NCI-H146 treated with DMSO at 0.1 percent for 48 hours (cell line): ENCODE results near the gene XRN1.

Experiments
- DNase-seq: peaks from one replicate; lab custom pipeline; 2025; ENCODE audit not compliant: unreplicated experiment; lab: John Stamatoyannopoulos, UW

XRN1 gene

DNA sequence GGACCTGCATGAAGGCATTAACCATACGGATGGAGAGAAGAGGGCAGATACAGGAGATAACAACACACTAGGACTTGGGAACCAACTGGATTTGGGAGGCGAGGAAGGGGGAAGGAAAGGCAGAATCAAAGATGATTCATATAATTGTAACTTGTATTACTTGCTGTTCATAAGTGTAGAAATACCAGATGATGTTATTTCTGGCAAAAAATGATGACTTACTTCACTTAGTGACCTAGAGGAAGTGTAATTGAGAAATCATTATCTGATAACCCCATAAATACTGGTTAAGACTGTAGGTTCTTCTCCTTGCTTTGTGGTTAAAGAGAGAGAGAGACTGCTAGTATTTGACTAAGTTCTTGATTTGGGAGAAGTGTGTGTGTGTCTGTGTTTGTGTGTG lies 172.0 kb downstream of the XRN1 start:
- no peak for DNase-seq

DNA sequence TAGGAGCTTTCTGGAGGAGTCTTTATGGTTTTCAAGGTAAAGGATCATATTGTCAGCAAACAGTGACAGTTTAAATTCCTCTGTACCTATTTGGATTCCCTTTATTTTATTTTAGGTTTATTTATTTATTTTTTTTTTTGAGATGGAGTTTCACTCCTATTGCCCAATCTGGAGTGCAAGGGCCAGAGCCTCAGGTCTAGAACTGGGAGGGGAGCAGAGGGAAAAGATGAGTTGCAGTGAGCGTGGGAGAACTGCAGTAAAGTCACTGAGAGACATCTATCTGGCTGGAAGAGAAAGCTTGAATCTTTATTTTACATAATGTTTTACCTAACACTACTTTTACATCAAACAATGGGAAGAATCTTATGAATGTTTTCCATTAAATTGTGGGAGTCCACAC lies 172.9 kb downstream of the XRN1 start:
- no peak for DNase-seq

DNA sequence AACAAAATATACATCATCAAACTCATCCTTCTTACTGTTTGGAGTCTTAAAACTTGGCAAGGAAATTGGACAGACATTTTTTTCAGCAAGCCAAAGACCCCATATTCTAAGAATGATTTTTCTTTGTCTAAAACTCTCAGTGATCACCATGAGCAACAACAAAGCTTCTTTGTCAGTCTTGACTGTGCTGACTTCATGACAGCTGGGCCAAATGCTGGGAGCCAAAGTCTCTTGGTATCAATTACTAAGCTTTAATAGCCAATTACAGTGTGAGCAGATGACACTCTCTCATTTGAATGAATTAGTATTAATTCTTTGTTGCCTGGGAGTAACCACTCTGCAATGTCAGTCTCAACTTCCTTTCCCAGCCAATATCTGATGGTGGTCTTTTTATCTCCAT lies 174.3 kb downstream of the XRN1 start:
- DNase-seq, result no peak

DNA sequence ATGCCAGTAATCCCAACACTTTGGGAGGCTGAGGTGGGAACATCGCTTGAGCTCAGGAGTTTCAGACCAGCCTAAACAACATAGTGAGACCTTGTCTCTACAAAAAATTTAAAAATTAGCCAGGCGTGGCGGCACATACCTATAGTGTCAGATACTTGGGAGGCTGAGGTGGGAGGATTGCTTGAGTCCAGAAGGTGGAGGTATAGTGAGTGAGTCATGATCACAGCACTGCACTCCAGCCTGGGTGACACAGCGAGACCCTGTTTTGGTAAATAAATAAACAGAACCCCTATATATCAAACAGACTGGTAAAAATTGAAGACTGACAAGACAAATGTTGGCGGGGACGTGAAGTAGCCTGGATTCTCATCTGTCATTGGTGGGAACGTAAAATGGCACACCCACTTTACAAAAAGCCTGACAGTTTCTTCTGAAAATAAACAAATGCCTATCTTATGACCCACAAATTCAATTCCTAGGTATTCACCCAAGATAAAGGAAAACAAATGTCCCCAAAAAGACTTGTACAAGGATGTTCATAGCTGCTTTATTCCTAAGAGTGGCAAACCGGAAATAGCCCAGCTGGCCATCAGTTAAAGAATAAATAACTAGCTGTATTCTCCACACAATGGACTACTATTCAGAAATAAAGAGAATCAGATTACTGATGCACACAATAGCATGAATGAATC lies 175.5 kb downstream of the XRN1 start:
- DNase-seq, result peak; percentile 58

DNA sequence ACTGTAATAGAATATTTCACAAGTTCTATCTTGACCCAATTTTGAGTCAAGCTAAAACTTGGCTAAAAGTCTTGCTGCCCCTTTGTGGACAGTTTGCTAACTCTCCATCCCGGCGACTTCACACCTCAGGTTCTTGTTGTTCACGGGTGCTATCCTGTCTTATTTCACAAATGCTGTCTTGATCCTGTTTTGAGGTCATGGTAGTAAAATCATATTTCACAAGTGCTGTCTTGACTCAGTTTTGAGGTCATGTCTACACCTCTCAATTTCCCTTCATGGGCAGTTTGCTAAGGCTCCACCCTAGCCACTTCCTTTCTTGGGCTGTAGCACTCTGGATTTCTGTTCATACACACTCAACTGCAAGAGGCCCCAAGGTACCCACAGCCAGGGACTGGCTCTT lies 177.4 kb downstream of the XRN1 start:
- DNase-seq, result no peak

DNA sequence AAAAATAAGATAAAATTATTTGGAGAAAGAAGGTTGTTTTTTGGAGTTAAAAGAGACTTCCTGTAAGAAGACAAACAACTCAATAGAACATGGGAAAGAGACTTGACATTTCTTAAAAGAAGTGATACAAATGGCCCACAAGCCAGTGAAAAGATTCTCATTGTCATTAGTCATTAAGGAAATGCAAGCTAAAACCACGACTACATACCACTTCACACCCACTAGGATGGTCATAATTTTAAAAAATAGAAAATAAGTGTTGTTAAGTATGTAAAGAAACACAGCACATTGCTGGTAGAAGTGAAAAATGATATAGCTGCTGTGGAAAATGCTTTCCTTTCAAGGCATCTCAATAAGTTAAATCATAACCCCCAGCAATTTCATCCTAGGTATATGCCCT lies 178.1 kb downstream of the XRN1 start:
- DNase-seq, result no peak

DNA sequence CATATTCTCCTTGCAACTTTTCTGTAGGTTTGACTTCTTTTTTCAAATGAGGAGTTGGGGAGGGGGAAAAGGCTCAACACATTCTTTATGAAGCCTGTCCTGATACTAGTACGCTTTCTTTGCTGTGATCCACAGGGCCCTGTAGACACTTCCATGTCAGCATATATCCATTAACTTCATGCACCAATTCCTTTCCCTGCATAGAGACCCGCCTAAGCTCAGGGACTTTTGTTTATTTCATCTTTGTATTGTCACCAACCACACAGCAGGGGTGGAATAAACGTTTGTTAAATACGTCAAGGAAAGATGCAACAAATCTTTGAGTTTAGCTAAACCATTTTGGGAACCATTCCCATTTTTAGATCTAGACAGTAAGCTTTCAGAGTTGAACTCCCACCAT lies 179.4 kb downstream of the XRN1 start:
- no peak for DNase-seq

DNA sequence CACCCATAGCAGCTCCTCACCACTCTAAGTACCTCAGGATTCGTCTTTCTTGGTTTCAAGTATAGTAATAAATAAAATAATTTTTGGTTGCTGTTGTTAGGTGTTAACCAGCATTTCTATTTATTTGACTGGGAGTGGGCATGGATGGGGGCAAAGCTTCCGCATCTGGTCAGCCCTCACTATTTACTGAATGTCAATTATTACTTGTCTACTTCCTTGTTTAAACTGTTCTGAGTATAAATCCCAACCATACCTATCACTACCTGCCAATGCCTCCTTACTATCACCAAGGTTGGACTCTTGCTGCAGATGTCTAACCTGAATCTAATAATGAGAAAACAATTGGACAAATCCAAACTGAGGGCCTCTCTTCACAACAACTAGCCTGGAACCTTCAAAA lies 180.6 kb downstream of the XRN1 start:
- no peak for DNase-seq

DNA sequence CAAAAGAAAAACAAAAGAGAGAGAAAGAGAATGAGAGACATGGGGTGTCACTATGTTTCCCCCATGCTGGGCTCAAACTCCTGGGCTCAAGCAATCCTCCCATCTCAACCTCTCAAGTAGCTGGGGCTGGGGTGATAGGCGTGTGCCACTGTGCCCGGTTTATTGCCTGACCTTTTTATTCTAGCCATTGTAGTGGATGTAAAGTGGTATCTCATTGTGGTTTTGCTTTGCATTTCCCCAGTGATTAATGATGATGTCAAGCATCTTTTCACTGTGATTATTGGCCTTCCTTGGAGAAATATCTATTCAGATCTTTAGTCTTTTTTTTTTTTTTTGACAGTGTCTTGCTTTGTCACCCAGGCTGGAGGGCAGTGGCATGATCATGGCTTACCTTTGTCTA lies 184.7 kb downstream of the XRN1 start:
- no peak for DNase-seq

DNA sequence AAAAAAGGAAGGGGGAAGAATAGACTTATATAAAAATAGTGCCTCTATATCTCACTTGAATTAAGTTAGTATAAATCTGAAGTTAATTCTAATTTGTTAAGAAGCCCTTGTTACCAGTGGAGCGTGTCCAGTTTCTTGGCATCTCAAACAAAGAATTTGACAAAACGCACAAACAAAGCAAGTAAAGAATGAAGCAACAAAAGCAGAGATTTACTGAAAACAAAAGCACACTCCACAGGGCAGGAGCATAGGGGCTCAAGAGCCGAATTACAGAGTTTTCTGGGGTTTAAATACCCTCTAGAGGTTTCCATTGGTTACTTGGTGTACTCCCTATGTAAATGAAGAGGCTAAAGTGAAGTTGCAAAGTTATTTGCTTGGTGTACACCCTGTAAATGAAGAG lies 188.5 kb downstream of the XRN1 start:
- no peak for DNase-seq

DNA sequence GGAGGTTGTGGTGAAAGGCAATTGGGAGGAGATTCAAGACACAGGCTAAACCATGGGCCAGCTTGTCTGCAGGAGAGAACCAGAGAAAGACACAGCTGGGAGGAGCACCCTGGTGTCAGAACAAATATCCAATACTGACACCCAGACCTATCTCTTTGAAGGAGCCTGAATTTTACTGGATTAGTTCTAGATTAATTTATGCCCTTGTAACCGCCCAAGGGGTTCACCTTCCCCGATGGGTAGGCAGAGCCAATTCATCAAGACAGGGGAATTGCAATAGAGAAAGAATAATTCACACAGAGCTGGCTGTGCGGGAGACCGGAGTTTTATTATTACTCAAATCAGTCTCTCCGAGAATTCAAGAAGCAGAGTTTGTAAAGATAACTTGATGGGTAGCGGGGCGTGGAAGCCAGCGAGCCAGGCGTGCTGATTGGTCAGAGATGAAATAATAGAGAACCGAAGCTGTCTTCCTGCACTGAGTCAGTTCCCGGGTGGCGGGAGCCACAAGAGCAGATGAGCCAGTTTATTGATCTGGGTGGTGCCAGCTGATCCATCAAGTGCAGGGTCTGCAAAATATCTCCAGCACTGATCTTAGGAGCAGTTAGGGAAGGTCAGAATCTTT lies 191.0 kb downstream of the XRN1 start:
- DNase-seq, result no peak
